Heart left ventricle (tissue), 16 donors: ENCODE data around the gene SEMA3F. TPM values are rescaled to one million over a fixed set of nuclear protein-coding genes. Genes with fewer than 3 reads are reported as not detected.

Source experiments
- ATAC-seq, 4 donors: fragments of 200-7000 bp; cut with Tn5 transposase; one replicate each; pipeline ENCODE4 v1.9.1; 2020 to 2022; ENCODE audit warnings: moderate library complexity in 4 of 4, mild to moderate bottlenecking in 3 of 4, moderate number of reproducible peaks in 1 of 4
- DNase-seq, 5 donors: peaks; one replicate each; pipeline ENCODE4 v3.0.0-alpha.2; 2020
- H3K27ac ChIP-seq, 12 donors: fragments of 200-600 bp; sonication (generic) in 4 of 12; one replicate each; pipeline versions ENCODE4 v1.5.0 to v1.8.0; 2016 to 2022; ENCODE audit warnings: mild to moderate bottlenecking in 2 of 12
- H3K27me3 ChIP-seq, 9 donors: fragments of 200-600 bp; sonication (generic) in 2 of 9; one replicate each; pipeline versions ENCODE4 v1.5.1 to v1.8.0; 2016 to 2022; ENCODE audit warnings: mild to moderate bottlenecking in 3 of 9
- H3K36me3 ChIP-seq, 9 donors: fragments of 200-600 bp; sonication (generic) in 2 of 9; one replicate each; pipeline versions ENCODE4 v1.5.0 to v1.8.0; 2018 to 2022; ENCODE audit warnings: mild to moderate bottlenecking in 2 of 9
- H3K4me1 ChIP-seq, 12 donors: fragments of 200-600 bp; sonication (generic) in 4 of 12; one replicate each; pipeline versions ENCODE4 v1.5.0 to v1.8.0; 2016 to 2022; ENCODE audit warnings: mild to moderate bottlenecking in 3 of 12
- H3K4me3 ChIP-seq, 12 donors: fragments of 200-600 bp; sonication (generic) in 4 of 12; one replicate each; pipeline versions ENCODE4 v1.5.0 to v1.8.0; 2017 to 2022; ENCODE audit warnings: mild to moderate bottlenecking in 9 of 12, moderate library complexity in 4 of 12
- H3K9me3 ChIP-seq, 12 donors: fragments of 200-600 bp; sonication (generic) in 4 of 12; one replicate each; pipeline versions ENCODE4 v1.5.0 to v1.8.0; 2016 to 2022; ENCODE audit warnings: mild to moderate bottlenecking in 1 of 12
- CTCF ChIP-seq, 12 donors: fragments of 200-600 bp; sonication (generic) in 4 of 12; IDR thresholded peaks; one replicate each; pipeline versions ENCODE4 v1.5.0 to v1.8.0; 2018 to 2022; ENCODE audit warnings: antibody characterized with exemption in 12 of 12, mild to moderate bottlenecking in 5 of 12
- POLR2A ChIP-seq, 2 donors: fragments of 450-650 bp; IDR thresholded peaks; one replicate each; pipeline ENCODE4 v1.6.1; 2017; ENCODE audit warnings: antibody characterized with exemption in 2 of 2, mild to moderate bottlenecking in 2 of 2, moderate library complexity in 2 of 2
- WGBS, 4 donors: extraction: QIAGEN DNeasy Blood & Tissue Kit in 2 of 4; methylation state at CpG; one replicate each; pipeline versions ENCODE4 v1.1.5 to v1.1.7; 2013 to 2018; 5-methylcytosine and 5-hydroxymethylcytosine counted together
- intact Hi-C, 10 donors: fragments of 100-400 bp; cut with DNase I; formaldehyde crosslinking; loops; one replicate each; pipeline versions ENCODE4 v1.11.1 to v1.14.2; 2022
- polyA plus RNA-seq, 2 donors: library from polyadenylated mRNA; stranded (reverse); fragments of 200-250 nt; gene quantifications; one replicate each; pipeline ENCODE4 v1.2.3, GENCODE V29; 2013
- total RNA-seq, 9 donors: library from RNA; depleted of rRNA in 2 of 9; stranded (reverse); fragments of >200 nt in 2 of 9; fragmentation: NEBNext Ultra II Directional in 3 of 9; extraction: Animal tissue kit (Norgen Biotek cat#: 25700) in 3 of 9; gene quantifications; one replicate each; pipeline versions ENCODE4 v1.1.0 to v1.2.4, GENCODE V29; 2016 to 2023
- donor health status: ischemic (EF 13 %, LVEDD 7.1; RV severe dilation, severe dysfunction).
- donor health status: healthy with polysubstance abuse.
- donor health status: DM: no; HTN: yes; CAD: no.
- donor health status: DM: no; HTN: no; CAD: no.
- donor health status: ischemic (EF 25% LVEDD 6.9; RV normal size, moderate dysfunction).
- donor health status: ischemic (EF 25% LVEDD 5.7; RV mildly dilated, moderate dysfunction).
- donor health status: healthy.
- donor health status: DM: yes; HTN: yes; CAD: no.
- donor health status: ischemic (EF 35%, LVEDD 5.7; RV mildly dilated, moderate dysfunction).
- donor health status: nonischemic (EF 11% LVEDD 7.7; RV severe dilation, severe dysfunction).
- donor health status: DM: yes; HTN: yes; CAD: no.
- donor health status: PGD.
- donor health status: ischemic (EF 29% LVEDD 5.4; RV normal size, mild dysfunction).
- donor health status: nonischemic (EF 23%, LVEDD 6.1; RV moderate dilation, normal function).

The SEMA3F gene
- total and polyA plus RNA-seq, 11 donors = 6.1 to 94.1 (median 11.3) TPM

GRCh38 chr3:50214824-50215223, 59.7 kb downstream of the SEMA3F start:
- DNase-seq (no peak), ATAC-seq (no peak)
- Histone ChIP-seq H3K36me3 (no peaks in the 10 kb centered on the region), H3K9me3 (no peaks in the 10 kb centered on the region), H3K27me3 (no peaks in the 10 kb centered on the region), H3K4me1 (no peaks in the 10 kb centered on the region), H3K27ac (no peak overlapping the region), H3K4me3 (no peak overlapping the region)
- TF ChIP-seq CTCF (IDR thresholded peaks at IDR 0.05) (no peak), POLR2A (IDR thresholded peaks at IDR 0.05) (no peak)
- intact Hi-C loops = no loop called here
- whole genome bisulfite sequencing, 4 donors = 70 to 84% (median 71%) methylated on average over 7 to 10 of the region's 10 CpGs

- H3K4me3 ChIP-seq = no peak overlapping the region
- H3K4me1 ChIP-seq = peaks cover 0 to 4% (median 0%) of the 10 kb centered on the region in 12 donors
- H3K9me3 ChIP-seq = no peaks in the 10 kb centered on the region
- no peaks in the 10 kb centered on the region for H3K36me3 ChIP-seq
- no peak for ATAC-seq
- H3K27ac ChIP-seq = no peak overlapping the region
- DNase-seq = no peak
- TF ChIP-seq POLR2A (IDR thresholded peaks at IDR 0.05) (no peak), CTCF (IDR thresholded peaks at IDR 0.05) (no peak)
- H3K27me3 ChIP-seq = no peaks in the 10 kb centered on the region
- WGBS, 4 donors = 64 to 70% (median 66%) methylated on average over 6 to 9 of the region's 9 CpGs
- intact Hi-C loops = no loop called here
These were observed 60.4 kb downstream of the SEMA3F start for GRCh38 chr3:50215529-50215928.

- ATAC-seq = no peak
These were observed 62.6 kb downstream of the SEMA3F start for GRCh38 chr3:50217681-50218080.

GRCh38 chr3:50218448-50218847, 63.3 kb downstream of the SEMA3F start:
- WGBS, 4 donors = 89 to 96% (median 93%) methylated on average over 17 of the region's 17 CpGs; no CpG with 5 or more reads in 1 of the 4 donors
- DNase-seq = no peak
- no peak overlapping the region for H3K4me3 ChIP-seq
- no peak for TF ChIP-seq POLR2A (IDR thresholded peaks at IDR 0.05)
- no peak for TF ChIP-seq CTCF (IDR thresholded peaks at IDR 0.05)
- no peak overlapping the region for H3K27ac ChIP-seq
- no peaks in the 10 kb centered on the region for H3K27me3 ChIP-seq
- intact Hi-C loops = no loop called here
- ATAC-seq = no peak
- H3K4me1 ChIP-seq = peaks cover 0 to 6% (median 0%) of the 10 kb centered on the region in 12 donors
- no peaks in the 10 kb centered on the region for H3K36me3 ChIP-seq
- no peaks in the 10 kb centered on the region for H3K9me3 ChIP-seq

More at GRCh38 chr3:50217681-50218080, 62.6 kb downstream of the SEMA3F start:
- Histone ChIP-seq H3K27ac (no peak overlapping the region), H3K4me3 (no peak overlapping the region), H3K4me1 (peaks cover 0 to 6% (median 0%) of the 10 kb centered on the region in 12 donors), H3K9me3 (no peaks in the 10 kb centered on the region), H3K36me3 (no peaks in the 10 kb centered on the region), H3K27me3 (no peaks in the 10 kb centered on the region)
- DNase-seq = no peak
- 81 to 85% (median 83%) methylated on average over 8 to 10 of the region's 10 CpGs for WGBS, 4 donors
- intact Hi-C loops = no loop called here
- TF ChIP-seq CTCF (IDR thresholded peaks at IDR 0.05) = no peak
- no peak for TF ChIP-seq POLR2A (IDR thresholded peaks at IDR 0.05)
